HL-60 (cell line): ENCODE results near the gene RAB21.

Experiments used
- CTCF ChIP-seq: IDR thresholded peaks from one replicate; pipeline ENCODE4 v1.5.1; 2011; ENCODE audit warnings: low read length, control low read depth, inconsistent platforms; ENCODE audit not compliant: insufficient read depth
- GABPA ChIP-seq: IDR thresholded peaks from 2 replicates; pipeline ENCODE4 v1.6.1; 2012; ENCODE audit warnings: low read depth

- TF ChIP-seq CTCF, result no peak
- no peak for TF ChIP-seq GABPA
Observed at GRCh38 chr12:71848212-71848611, 93.5 kb downstream of the RAB21 start.
